ENCODE measurements around the gene PTPRK. TPM values are rescaled to one million over a fixed set of nuclear protein-coding genes. Genes with fewer than 3 reads are reported as not detected.

PTPRK gene
- total and polyA plus RNA-seq, 12 donors: 7.5 to 47.7 (median 35.7) TPM

DNA sequence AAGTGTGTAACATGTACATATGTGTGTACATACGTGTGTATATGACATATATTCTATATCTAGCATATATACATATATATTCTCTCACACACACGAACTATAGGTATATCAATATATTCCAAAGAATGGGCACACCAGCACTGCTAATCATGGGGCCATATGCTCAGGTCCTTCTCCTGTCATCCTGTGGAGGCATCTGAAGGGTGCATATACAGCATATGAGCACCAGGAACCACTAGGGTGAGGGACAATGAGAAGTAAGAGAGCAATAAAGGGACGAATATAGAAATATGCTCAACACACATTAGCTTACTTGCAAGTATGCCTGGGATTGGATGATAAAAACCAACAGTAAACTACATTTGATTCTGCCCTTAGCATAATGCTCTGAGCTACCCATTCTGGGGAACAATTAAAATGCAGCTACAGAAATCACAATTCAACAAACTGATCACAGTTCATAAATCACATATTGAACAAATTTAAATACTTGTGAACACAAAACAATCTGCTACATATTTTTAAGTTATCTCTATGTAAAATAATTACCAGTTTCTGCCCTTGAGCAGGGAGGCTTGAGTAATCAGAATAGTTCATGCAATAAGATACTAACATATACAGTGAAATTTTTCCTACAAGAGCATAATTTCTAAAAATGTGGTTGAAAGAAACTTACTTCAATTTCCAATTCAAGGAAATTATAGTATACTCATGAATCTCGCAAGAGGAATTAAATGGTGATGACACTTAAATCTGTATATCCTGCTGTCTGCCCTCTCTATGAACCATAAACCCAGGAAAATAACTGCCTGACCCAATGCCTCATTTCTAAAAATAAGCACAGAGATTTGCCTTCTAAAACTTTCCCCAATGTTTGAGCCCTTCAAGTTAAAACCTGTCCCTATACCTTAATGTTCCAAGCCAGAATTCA is 347.4 kb downstream of the PTPRK start:
- no peaks in the 10 kb centered on the region for H3K9me3 ChIP-seq
- TF ChIP-seq, protein P1, sequence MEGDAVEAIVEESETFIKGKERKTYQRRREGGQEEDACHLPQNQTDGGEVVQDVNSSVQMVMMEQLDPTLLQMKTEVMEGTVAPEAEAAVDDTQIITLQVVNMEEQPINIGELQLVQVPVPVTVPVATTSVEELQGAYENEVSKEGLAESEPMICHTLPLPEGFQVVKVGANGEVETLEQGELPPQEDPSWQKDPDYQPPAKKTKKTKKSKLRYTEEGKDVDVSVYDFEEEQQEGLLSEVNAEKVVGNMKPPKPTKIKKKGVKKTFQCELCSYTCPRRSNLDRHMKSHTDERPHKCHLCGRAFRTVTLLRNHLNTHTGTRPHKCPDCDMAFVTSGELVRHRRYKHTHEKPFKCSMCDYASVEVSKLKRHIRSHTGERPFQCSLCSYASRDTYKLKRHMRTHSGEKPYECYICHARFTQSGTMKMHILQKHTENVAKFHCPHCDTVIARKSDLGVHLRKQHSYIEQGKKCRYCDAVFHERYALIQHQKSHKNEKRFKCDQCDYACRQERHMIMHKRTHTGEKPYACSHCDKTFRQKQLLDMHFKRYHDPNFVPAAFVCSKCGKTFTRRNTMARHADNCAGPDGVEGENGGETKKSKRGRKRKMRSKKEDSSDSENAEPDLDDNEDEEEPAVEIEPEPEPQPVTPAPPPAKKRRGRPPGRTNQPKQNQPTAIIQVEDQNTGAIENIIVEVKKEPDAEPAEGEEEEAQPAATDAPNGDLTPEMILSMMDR (IDR thresholded peaks at IDR 0.05): no peak
- no peak for DNase-seq
- no peak for ATAC-seq
- H3K27ac ChIP-seq: no peak overlapping the region
- H3K4me3 ChIP-seq: no peak overlapping the region
- H3K27me3 ChIP-seq: no peaks in the 10 kb centered on the region
- peaks cover 0 to 19% (median 4%) of the 10 kb centered on the region in 9 donors for H3K4me1 ChIP-seq
- intact Hi-C loops (cut with DNase I): no loop called here
- WGBS, 2 donors: 80 to 83% methylated on average over 4 of the region's 4 CpGs
- no peaks in the 10 kb centered on the region for H3K36me3 ChIP-seq

- no peak for ATAC-seq
These were observed 348.3 kb downstream of the PTPRK start for GRCh38 chr6:128172081-128172480.

DNA sequence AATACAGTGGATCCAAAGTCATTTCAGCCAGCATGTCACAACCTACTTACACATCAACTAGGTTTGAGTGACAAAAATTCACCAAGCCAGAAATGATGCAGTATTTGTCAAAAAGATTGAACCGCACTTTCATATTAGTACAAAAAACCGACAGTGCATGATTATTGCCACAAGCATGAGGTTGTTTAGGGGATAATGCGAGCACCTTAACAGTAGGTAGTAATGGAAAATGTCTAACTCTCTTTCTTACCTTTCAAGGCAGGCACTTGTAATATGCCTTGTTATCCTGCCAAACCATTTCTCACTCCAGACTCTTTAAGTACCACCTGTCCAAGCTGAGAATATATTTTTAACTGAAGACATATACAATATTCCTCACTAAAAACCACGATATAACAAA is 349.2 kb downstream of the PTPRK start:
- H3K36me3 ChIP-seq: no peaks in the 10 kb centered on the region
- 96% methylated on average over 4 of the region's 4 CpGs for WGBS, 2 donors
- no peaks in the 10 kb centered on the region for H3K9me3 ChIP-seq
- ATAC-seq (no peak), DNase-seq (no peak)
- H3K4me1 ChIP-seq: peaks cover 0 to 24% (median 4%) of the 10 kb centered on the region in 9 donors
- TF ChIP-seq, protein P1 (IDR thresholded peaks at IDR 0.05): no peak
- H3K27ac ChIP-seq: no peak overlapping the region
- no peak overlapping the region for H3K4me3 ChIP-seq
- intact Hi-C loops (cut with DNase I): no loop called here
- no peaks in the 10 kb centered on the region for H3K27me3 ChIP-seq

More at GRCh38 chr6:128172081-128172480, 348.3 kb downstream of the PTPRK start:
- Histone ChIP-seq H3K4me3 (no peak overlapping the region), H3K9me3 (no peaks in the 10 kb centered on the region), H3K27me3 (no peaks in the 10 kb centered on the region), H3K27ac (no peak overlapping the region), H3K36me3 (no peaks in the 10 kb centered on the region), H3K4me1 (peaks cover 0 to 19% (median 4%) of the 10 kb centered on the region in 9 donors)
- DNase-seq: no peak
- TF ChIP-seq, protein P1 (IDR thresholded peaks at IDR 0.05): no peak
- intact Hi-C loops (cut with DNase I): no loop called here

DNA sequence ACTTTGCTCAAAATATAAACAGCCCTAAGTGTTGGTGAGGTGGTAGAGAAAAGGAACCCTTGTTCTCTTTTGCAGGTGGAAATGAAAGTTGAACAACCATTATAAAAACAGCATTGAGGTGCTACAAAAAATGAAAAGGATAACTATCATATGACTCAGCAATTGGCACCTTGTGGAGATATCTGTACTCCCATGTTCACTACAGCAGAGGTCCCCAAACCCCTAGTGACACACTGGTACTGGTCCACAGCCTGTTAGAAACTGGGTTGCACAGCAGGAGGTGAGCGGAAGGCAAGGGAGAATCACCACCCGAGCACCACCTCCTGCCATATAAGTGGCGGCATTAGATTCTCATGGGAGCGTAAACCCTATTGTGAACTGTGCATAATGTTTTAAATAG is 352.2 kb downstream of the PTPRK start:
- ATAC-seq (no peak), DNase-seq (no peak)
- intact Hi-C loops (cut with DNase I): no loop called here
- Histone ChIP-seq H3K9me3 (no peaks in the 10 kb centered on the region), H3K4me1 (peaks cover 0 to 26% (median 5%) of the 10 kb centered on the region in 9 donors), H3K27ac (no peak overlapping the region), H3K27me3 (no peaks in the 10 kb centered on the region), H3K4me3 (no peak overlapping the region), H3K36me3 (no peaks in the 10 kb centered on the region)
- TF ChIP-seq, protein P1 (IDR thresholded peaks at IDR 0.05): no peak
- WGBS, 2 donors: 96 to 99% methylated on average over 4 of the region's 4 CpGs
